HL-60 (cell line): ENCODE measurements around the gene ATF6.

Experiments
- CTCF ChIP-seq: IDR thresholded peaks from one replicate; pipeline ENCODE4 v1.5.1; 2011; ENCODE audit warnings: low read length, control low read depth, inconsistent platforms; ENCODE audit not compliant: insufficient read depth
- GABPA ChIP-seq: IDR thresholded peaks from 2 replicates; pipeline ENCODE4 v1.6.1; 2012; ENCODE audit warnings: low read depth
- POLR2AphosphoS5 ChIP-seq: IDR thresholded peaks from 2 replicates; pipeline ENCODE4 v1.6.1; 2012; ENCODE audit warnings: low read depth
- REST ChIP-seq: IDR thresholded peaks from 2 replicates; pipeline ENCODE4 v1.6.1; 2012; ENCODE audit warnings: low read depth; ENCODE audit not compliant: insufficient replicate concordance
- SPI1 ChIP-seq: IDR thresholded peaks from 2 replicates; pipeline ENCODE4 v1.6.1; 2012; ENCODE audit warnings: low read depth, mild to moderate bottlenecking, borderline replicate concordance

- TF ChIP-seq CTCF (no peak), POLR2AphosphoS5 (no peak), SPI1 (no peak), REST (no peak), GABPA (no peak)
These were observed 58.5 kb downstream of the ATF6 start for GRCh38 chr1:161824618-161825017.
